Activated CD8-positive, alpha-beta memory T cell treated with anti-CD3 and anti-CD28 coated beads for 48 hours (primary cell): Measurements from ENCODE around the gene NDUFAF8.

ENCODE experiments used
- DNase-seq, 3 experiments: peaks; one replicate each; pipeline ENCODE4 v3.0.0-alpha.2; 2020; ENCODE audit warnings: low read depth in 2 of 3, low spot score in 2 of 3

Gene NDUFAF8

GRCh38 chr17:81272616-81273015 lies 33.5 kb downstream of the NDUFAF8 start:
- no peak for DNase-seq

GRCh38 chr17:81273698-81274470 lies 34.8 kb downstream of the NDUFAF8 start:
- DNase-seq: no peak

DNA sequence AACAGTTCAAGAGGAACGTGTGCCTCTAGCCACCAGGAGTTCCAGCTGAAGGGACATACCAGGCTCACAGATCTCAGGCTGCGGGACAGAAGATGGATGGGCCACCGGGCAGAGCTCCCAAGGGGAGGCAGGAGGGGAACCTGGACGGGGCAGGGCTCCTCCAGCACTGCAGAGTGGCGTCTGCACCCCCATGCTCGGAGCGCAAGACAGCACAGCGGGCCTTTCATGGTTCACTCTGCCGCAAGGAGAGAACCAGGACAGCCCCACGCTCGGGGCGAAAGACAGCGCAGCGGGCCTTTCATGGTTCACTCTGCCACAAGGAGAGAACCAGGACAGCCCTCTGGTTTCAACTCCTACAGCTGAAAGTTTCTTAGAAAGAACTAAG lies 35.3 kb downstream of the NDUFAF8 start:
- DNase-seq: no peak

- DNase-seq: no peak
Observed at GRCh38 chr17:81276781-81277180, 37.7 kb downstream of the NDUFAF8 start.

- no peak for DNase-seq
Observed at GRCh38 chr17:81277421-81277820, 38.3 kb downstream of the NDUFAF8 start.

DNA sequence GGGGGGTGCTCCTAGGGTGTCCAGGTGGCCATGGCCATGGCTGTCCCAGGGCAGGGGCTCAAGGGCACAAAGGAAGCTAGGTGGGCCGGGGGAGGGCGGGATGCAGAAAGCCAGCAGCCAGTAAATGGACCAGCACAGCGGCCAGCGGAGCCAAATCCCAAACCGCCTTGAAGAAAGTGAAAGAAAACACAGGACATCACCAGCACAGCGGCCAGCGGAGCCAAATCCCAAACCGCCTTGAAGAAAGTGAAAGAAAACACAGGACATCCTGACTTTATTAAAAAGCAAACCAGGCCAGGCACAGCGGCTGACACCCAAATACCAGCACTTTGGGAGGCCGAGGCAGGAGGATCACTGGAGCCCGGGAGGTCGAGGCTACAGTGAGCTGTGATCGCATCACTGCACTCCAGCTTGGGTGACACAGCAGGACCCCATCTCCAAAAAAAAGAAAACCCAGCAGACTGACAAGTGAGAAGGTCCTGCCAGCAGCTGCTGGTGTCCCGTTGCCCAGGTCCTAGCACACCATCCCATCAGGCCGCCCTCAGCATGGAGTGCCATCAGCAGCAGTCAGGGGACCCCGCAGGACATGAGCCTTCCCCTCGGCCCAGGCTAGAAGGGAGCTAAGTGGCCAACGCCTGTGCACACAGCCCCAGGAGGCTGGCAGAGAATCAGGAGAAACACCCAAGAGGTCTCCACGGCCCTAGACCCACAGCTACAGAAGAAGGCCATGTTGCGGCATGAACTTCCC lies 39.0 kb downstream of the NDUFAF8 start:
- DNase-seq: no peak

DNA sequence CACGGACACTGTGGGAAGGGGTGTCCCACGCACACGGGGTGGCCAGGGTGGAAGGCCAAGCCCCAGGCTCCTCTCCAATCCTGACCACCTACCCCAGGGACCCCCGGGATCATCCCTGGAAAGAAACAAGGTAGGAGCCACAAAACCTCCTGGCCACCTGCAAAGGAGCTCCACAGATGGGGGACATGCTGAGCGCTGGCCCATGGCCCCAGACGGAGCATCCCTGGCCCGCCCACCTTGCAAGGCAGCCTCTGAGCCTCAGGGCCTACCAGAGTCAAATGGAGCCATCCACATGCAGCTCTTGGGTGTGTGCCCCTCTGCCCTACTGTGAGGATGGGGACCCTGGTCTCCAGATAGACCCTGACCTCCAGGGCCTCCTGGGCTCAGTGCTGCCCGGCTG lies 39.7 kb downstream of the NDUFAF8 start:
- no peak for DNase-seq

GRCh38 chr17:81279278-81280275 lies 40.5 kb downstream of the NDUFAF8 start:
- DNase-seq: no peak

GRCh38 chr17:81280571-81280970 lies 41.5 kb downstream of the NDUFAF8 start:
- DNase-seq: no peak

DNA sequence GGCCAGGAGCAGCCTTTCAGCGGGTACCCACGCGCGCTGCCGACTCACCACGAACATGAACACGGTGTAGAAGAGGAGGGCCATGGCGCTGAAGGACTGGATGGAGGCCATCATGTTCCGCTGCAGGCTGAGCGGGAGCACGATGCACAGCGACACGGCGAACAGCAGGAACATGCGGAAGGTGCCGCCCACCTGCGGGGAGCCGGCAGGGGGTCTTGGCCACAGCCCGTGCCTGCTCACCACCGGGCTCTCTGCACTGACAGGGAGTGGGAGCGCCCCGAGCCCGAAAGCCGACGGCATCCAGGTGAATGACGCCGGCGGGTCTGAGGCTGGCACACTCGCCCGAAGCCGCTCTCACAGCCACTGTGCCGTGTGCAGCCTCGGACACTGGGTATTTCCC lies 43.0 kb downstream of the NDUFAF8 start:
- DNase-seq: no peak

DNA sequence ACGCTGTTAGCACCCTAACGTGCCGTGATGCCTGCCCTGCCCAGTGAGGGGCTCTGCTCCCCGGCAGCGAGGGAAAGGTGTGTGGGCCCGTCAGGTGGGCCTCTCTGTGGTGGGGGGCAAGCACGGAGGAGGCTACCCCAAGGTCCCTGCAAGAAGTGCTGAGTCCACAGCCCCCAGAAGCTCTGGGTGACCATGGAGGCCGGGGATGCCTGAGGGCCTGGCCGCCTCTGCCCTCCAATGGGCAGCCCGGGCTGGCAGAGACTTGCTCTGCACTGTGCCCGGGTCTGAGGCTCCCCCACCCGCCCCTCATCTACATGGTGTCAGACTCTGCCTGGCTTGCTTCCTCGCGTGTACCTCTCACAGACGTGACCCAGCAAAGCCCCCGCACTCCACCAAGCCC lies 43.8 kb downstream of the NDUFAF8 start:
- DNase-seq: no peak

DNA sequence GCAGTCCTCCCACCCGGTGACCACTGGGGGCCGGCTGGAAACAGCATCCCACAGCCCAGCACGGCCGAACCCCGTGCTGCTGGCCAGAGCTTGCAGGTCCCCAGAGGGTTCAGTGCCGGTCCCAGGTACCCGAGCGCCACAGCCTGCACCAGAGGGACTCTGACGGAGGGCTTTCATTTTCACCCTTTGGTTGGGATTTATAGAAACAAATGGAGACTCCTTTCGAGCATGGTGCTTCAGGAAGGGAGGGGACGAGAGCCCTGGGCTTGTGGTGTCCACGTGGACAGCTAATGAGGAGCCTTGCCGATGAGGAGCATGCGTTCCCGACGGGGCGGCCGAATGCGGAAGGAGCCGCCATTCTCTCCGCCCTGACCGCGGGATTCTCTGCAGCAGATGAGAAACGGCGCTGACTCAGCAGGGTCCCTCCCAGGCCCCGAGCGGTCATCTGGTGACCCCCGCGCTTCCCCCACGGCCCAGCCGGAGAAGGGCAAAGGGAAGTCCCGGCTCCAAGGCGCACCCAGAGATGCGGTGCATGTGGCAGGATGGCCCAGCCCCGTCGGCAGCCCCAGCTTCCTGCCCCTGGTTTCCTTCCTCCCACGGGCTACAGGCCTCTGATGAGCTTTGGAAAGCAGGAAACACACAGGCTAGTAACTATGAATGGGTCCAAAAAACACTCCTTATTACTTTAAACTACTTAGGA lies 46.2 kb downstream of the NDUFAF8 start:
- DNase-seq: peak; percentile 40 to 54 (median 53)

- no peak for DNase-seq
Observed at GRCh38 chr17:81285894-81286293, 46.8 kb downstream of the NDUFAF8 start.

GRCh38 chr17:81286491-81287145 lies 47.5 kb downstream of the NDUFAF8 start:
- no peak for DNase-seq

- no peak for DNase-seq
Observed at GRCh38 chr17:81287152-81287551, 48.0 kb downstream of the NDUFAF8 start.

- no peak for DNase-seq
Observed at GRCh38 chr17:81287741-81288430, 48.8 kb downstream of the NDUFAF8 start.

DNA sequence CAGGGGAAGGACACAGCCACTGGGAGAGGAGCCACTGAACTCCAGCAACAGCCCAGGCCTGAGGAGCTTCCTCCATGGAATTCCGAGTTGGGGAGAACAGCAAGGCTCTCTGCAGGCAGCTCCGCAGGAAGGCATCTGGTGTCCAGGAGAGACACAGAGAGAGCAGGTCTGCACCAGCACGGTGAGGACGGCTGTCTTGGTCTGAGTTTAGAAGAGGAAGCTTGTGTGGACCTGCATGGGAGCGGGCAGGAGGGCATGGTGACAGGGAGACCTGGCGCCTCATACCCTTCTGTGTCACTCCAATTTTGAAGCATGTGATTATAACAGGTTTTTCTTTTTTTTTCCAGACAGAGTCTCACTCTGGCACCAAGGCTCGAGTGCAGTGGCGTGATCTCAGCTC lies 49.6 kb downstream of the NDUFAF8 start:
- DNase-seq: no peak

GRCh38 chr17:81289627-81290026 lies 50.5 kb downstream of the NDUFAF8 start:
- DNase-seq: no peak

DNA sequence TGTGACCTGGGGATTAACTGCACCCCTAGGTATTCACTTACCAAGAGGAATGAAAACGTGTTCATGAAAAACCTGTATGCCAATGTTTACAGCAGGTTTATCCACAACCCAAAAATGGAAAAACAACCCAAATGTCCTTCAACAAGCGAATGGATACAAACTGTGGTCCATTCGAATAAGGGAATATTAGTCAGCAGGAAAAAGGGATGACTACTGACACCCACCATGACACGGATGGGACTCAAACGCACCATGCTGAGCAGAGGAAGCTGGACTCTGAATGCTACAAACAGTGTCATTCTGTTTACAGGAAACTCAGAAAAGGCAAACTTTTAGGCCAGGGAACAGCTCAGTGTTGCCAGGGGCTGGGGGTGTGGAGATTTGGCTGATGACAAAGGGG lies 51.1 kb downstream of the NDUFAF8 start:
- DNase-seq: no peak
